Upper lobe of left lung (tissue), 6 donors: Measurements from ENCODE around the gene CRTC3. TPM values are rescaled to one million over a fixed set of nuclear protein-coding genes. Genes with fewer than 3 reads are reported as not detected.

Experiments
- ATAC-seq, 2 donors: fragments of 200-7000 bp; cut with Tn5 transposase; one replicate each; pipeline ENCODE4 v1.9.1; 2022; ENCODE audit warnings: mild to moderate bottlenecking in 2 of 2, moderate library complexity in 2 of 2; ENCODE audit not compliant: low FRiP score in 2 of 2
- DNase-seq, 2 donors: peaks; one replicate each; pipeline ENCODE4 v3.0.0-alpha.2; 2019 to 2020
- H3K27ac ChIP-seq, 4 donors: fragments of 200-600 bp; sonication (generic); one replicate each; pipeline ENCODE4 v1.5.1; 2016 to 2019
- H3K27me3 ChIP-seq, 4 donors: fragments of 200-600 bp; sonication (generic); one replicate each; pipeline ENCODE4 v1.5.1; 2017 to 2019
- H3K36me3 ChIP-seq, 4 donors: fragments of 200-600 bp; sonication (generic); one replicate each; pipeline ENCODE4 v1.5.1; 2016 to 2019
- H3K4me1 ChIP-seq, 4 donors: fragments of 200-600 bp; sonication (generic); one replicate each; pipeline ENCODE4 v1.5.1; 2018 to 2019
- H3K4me3 ChIP-seq, 4 donors: fragments of 200-600 bp; sonication (generic); one replicate each; pipeline ENCODE4 v1.5.1; 2017 to 2019; ENCODE audit warnings: mild to moderate bottlenecking in 2 of 4, moderate library complexity in 1 of 4
- H3K9me3 ChIP-seq, 4 donors: fragments of 200-600 bp; sonication (generic); one replicate each; pipeline ENCODE4 v1.5.1; 2018 to 2019
- EP300 ChIP-seq, 4 donors: sonication (generic); formaldehyde crosslinking; IDR thresholded peaks; one replicate each; pipeline ENCODE4 v1.5.1; 2017; ENCODE audit warnings: antibody characterized with exemption in 4 of 4, control low read depth in 2 of 4
- POLR2A ChIP-seq, 4 donors: fragments of 450-650 bp; IDR thresholded peaks; one replicate each; pipeline ENCODE4 v1.5.1; 2016 to 2017; ENCODE audit warnings: antibody characterized with exemption in 4 of 4, mild to moderate bottlenecking in 2 of 4
- POLR2AphosphoS5 ChIP-seq, 2 donors: sonication (generic); formaldehyde crosslinking; IDR thresholded peaks; one replicate each; pipeline ENCODE4 v1.5.1; 2017; ENCODE audit warnings: antibody characterized with exemption in 2 of 2
- WGBS, 2 donors: methylation state at CpG; one replicate each; pipeline ENCODE4 v1.1.5; 2017 to 2018; 5-methylcytosine and 5-hydroxymethylcytosine counted together
- total RNA-seq, 6 donors: library from RNA; depleted of rRNA in 4 of 6; stranded (reverse); fragments of >200 nt in 4 of 6; gene quantifications; one replicate each; pipeline versions ENCODE4 v1.1.0 to v1.2.1, GENCODE V29; 2016 to 2021
- TF ChIP-seq, protein P1 (sequence below), 6 experiments: fragments of 450-650 bp in 4 of 6; fragments of 200-600 bp in 2 of 6; sonication (generic) in 2 of 6; IDR thresholded peaks; one replicate each; pipeline ENCODE4 v1.5.1; 2016 to 2019; ENCODE audit warnings: antibody characterized with exemption in 6 of 6
- donor health status: DM: no; HTN: no; CAD: no; lungs with moderate emphysema.
- donor health status: DM: no; HTN: yes; CAD: no; lungs with severe emphysema.

The CRTC3 gene
- total RNA-seq, 6 donors from 2014 or later, result 30.9 to 42.7 (median 35.1) TPM

DNA sequence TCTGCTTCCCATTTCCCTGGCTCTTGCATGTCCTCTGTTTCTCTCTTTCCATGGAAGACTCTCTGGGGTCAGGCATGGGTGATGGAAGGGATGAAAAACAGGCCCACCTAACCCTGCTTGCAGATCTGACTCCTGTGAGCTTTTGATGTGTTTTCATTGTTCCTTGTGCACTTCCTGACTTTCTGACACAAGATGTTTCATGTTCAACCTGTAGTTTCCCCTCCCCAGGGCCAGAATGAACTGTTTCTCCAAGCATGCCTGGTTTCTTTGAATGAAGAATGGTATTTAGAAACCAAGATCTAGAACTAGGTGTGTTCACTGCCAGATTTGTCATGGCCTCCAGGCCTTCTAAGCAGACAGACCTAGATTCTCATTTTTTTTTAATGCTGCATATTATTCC, 36.1 kb upstream of the CRTC3 start:
- no peak overlapping the region for H3K4me3 ChIP-seq
- ATAC-seq, result no peak
- no peak overlapping the region for H3K27ac ChIP-seq
- peaks cover 4 to 18% (median 10%) of the 10 kb centered on the region in 4 donors for H3K4me1 ChIP-seq
- TF ChIP-seq POLR2A (IDR thresholded peaks at IDR 0.05) (no peak), EP300 (IDR thresholded peaks at IDR 0.05) (no peak), POLR2AphosphoS5 (IDR thresholded peaks at IDR 0.05) (no peak)
- TF ChIP-seq, protein P1, sequence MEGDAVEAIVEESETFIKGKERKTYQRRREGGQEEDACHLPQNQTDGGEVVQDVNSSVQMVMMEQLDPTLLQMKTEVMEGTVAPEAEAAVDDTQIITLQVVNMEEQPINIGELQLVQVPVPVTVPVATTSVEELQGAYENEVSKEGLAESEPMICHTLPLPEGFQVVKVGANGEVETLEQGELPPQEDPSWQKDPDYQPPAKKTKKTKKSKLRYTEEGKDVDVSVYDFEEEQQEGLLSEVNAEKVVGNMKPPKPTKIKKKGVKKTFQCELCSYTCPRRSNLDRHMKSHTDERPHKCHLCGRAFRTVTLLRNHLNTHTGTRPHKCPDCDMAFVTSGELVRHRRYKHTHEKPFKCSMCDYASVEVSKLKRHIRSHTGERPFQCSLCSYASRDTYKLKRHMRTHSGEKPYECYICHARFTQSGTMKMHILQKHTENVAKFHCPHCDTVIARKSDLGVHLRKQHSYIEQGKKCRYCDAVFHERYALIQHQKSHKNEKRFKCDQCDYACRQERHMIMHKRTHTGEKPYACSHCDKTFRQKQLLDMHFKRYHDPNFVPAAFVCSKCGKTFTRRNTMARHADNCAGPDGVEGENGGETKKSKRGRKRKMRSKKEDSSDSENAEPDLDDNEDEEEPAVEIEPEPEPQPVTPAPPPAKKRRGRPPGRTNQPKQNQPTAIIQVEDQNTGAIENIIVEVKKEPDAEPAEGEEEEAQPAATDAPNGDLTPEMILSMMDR (IDR thresholded peaks at IDR 0.05), result no peak
- H3K9me3 ChIP-seq, result no peaks in the 10 kb centered on the region
- no peaks in the 10 kb centered on the region for H3K27me3 ChIP-seq
- DNase-seq, result no peak
- H3K36me3 ChIP-seq, result peaks cover 56 to 100% (median 81%) of the 10 kb centered on the region in 4 donors

DNA sequence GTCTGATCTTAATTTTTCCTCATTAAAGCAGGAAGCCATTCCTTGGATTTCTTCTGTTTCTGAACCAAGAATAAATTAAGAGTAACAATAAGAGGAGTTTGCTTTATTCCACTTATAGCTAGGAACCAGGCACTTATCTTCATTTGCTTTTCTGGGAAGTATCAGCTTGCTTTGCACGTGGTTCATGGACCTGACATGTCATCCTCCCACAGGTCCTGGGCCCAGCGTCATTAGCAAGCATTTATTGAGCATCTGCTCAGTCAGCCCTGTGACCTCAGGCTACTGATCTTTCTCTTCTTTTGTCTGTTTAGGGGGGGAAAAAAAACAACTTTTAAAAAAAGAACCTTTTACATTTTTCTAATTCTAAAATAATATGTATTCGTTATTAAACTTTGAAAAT, 34.7 kb upstream of the CRTC3 start:
- ATAC-seq, result no peak
- Histone ChIP-seq H3K9me3 (no peaks in the 10 kb centered on the region), H3K4me3 (no peak overlapping the region), H3K27me3 (no peaks in the 10 kb centered on the region), H3K4me1 (peaks cover 4 to 18% (median 10%) of the 10 kb centered on the region in 4 donors), H3K27ac (no peak overlapping the region), H3K36me3 (peaks cover 55 to 100% (median 81%) of the 10 kb centered on the region in 4 donors)
- no peak for DNase-seq
- WGBS, 2 donors, result 69 to 71% methylated on average over 3 of the region's 3 CpGs
- TF ChIP-seq EP300 (IDR thresholded peaks at IDR 0.05) (no peak), POLR2A (IDR thresholded peaks at IDR 0.05) (no peak), POLR2AphosphoS5 (IDR thresholded peaks at IDR 0.05) (no peak)
- TF ChIP-seq, protein P1 (IDR thresholded peaks at IDR 0.05), result no peak

DNA sequence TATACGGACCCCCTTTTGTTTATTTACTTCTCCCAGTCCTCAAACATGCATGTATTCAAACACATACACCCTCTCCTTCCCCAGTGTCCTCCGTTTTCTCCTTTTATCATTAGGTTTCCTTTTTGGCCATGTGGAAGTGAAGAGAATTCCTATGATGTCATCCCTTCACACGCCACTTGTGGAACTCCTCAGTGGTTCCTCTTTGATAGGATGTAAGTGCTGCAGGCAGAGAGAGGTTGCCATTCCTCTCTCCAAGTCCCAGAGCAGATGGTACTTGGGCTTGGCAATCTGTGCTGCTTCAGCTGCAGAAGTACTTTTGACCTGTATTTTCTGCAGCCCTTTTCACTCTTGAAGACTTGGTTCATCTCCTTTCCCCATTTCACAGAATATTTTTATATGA, 32.9 kb upstream of the CRTC3 start:
- Histone ChIP-seq H3K27me3 (no peaks in the 10 kb centered on the region), H3K4me1 (peaks cover 4 to 18% (median 10%) of the 10 kb centered on the region in 4 donors), H3K36me3 (peaks cover 49 to 100% (median 76%) of the 10 kb centered on the region in 4 donors), H3K27ac (no peak overlapping the region), H3K9me3 (no peaks in the 10 kb centered on the region), H3K4me3 (no peak overlapping the region)
- peak in 1 of 2 donors; percentile 34 for ATAC-seq
- DNase-seq, result no peak
- 39 to 53% methylated on average over 3 of the region's 3 CpGs for WGBS, 2 donors
- no peak for TF ChIP-seq POLR2AphosphoS5 (IDR thresholded peaks at IDR 0.05)
- no peak for TF ChIP-seq EP300 (IDR thresholded peaks at IDR 0.05)
- TF ChIP-seq POLR2A (IDR thresholded peaks at IDR 0.05), result no peak
- TF ChIP-seq, protein P1 (IDR thresholded peaks at IDR 0.05), result no peak

DNA sequence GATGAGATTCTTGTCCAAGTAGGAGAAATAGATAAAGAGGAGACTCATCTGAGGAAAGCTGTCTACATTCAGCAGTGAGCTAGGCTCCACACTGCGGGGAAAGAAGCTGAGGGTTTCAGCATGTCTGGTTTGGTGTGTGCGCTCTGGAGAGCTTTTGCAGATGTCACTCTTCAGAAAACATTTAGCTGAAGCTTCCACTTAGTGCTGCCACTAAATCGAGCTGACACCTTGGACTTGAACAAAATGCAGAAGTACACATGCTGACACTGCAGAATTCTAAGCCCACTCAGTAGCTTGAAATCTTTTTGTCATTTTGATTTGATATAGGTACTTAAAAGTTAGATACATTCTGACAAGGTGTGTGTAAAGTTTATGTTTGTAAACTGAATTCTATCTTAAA, 32.3 kb upstream of the CRTC3 start:
- WGBS, 2 donors, result 69 to 72% methylated on average over 3 of the region's 3 CpGs
- TF ChIP-seq POLR2AphosphoS5 (IDR thresholded peaks at IDR 0.05) (no peak), EP300 (IDR thresholded peaks at IDR 0.05) (no peak), POLR2A (IDR thresholded peaks at IDR 0.05) (no peak)
- TF ChIP-seq, protein P1 (IDR thresholded peaks at IDR 0.05), result no peak
- peaks cover 51 to 100% (median 71%) of the 10 kb centered on the region in 4 donors for H3K36me3 ChIP-seq
- H3K4me1 ChIP-seq, result peaks cover 4 to 18% (median 10%) of the 10 kb centered on the region in 4 donors
- DNase-seq (no peak), ATAC-seq (no peak)
- H3K4me3 ChIP-seq, result no peak overlapping the region
- no peaks in the 10 kb centered on the region for H3K27me3 ChIP-seq
- peak overlapping the region in 1 of 4 donors; percentile 34 for H3K27ac ChIP-seq
- no peaks in the 10 kb centered on the region for H3K9me3 ChIP-seq

DNA sequence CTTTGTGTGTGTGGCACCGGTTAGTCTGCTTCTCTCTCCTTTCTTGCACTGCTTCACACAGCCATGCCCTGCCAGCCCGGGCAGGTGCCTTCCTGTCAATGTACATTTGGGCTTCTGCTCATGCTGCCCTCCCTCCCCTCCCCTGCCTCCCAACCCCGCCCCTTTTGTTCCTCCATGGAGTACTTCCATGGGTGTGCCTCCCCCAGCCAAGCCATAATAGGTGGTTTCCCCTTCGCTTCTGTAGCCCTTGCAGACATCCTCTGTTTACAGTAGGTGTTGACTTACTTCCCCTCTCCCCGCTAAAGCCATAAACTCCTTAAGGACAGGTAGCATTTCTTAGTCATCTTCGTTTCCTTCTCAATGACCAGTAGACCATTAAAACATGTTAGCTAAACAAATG, 31.8 kb upstream of the CRTC3 start:
- Histone ChIP-seq H3K27ac (peak overlapping the region in 1 of 4 donors; percentile 34), H3K27me3 (no peaks in the 10 kb centered on the region), H3K4me1 (peaks cover 4 to 18% (median 10%) of the 10 kb centered on the region in 4 donors), H3K36me3 (peaks cover 52 to 100% (median 69%) of the 10 kb centered on the region in 4 donors), H3K4me3 (no peak overlapping the region), H3K9me3 (no peaks in the 10 kb centered on the region)
- ATAC-seq (peak in 1 of 2 donors; percentile 43), DNase-seq (peak in 1 of 2 donors; percentile 55)
- TF ChIP-seq POLR2AphosphoS5 (IDR thresholded peaks at IDR 0.05) (no peak), EP300 (IDR thresholded peaks at IDR 0.05) (no peak), POLR2A (IDR thresholded peaks at IDR 0.05) (no peak)
- TF ChIP-seq, protein P1 (IDR thresholded peaks at IDR 0.05), result no peak
- WGBS, 2 donors, result 45 to 59% methylated on average over 6 of the region's 6 CpGs
